HG02970 (cell line): ENCODE data around the gene WASHC4.
"Not testable (repeated sequence)": the region's sequence is repeated elsewhere in the genome, so short reads cannot be mapped to it uniquely, and the experiment has no call there.

ENCODE experiments used
- ATAC-seq: cut with Tn5 transposase; IDR thresholded peaks from one replicate; pipeline ENCODE4 v1.9.1; 2021; ENCODE audit warnings: mild to moderate bottlenecking, moderate library complexity, moderate number of reproducible peaks; ENCODE audit not compliant: unreplicated experiment, low FRiP score

The WASHC4 gene

GRCh38 chr12:105157606-105158005 lies 50.1 kb downstream of the WASHC4 start:
- ATAC-seq, result no peak

- ATAC-seq, result no peak
Observed at GRCh38 chr12:105158876-105159275, 51.3 kb downstream of the WASHC4 start.

- no peak for ATAC-seq
Observed at GRCh38 chr12:105162174-105162573, 54.6 kb downstream of the WASHC4 start.

GRCh38 chr12:105164068-105164467 lies 56.5 kb downstream of the WASHC4 start:
- ATAC-seq, result no peak

GRCh38 chr12:105166736-105167135 lies 59.2 kb downstream of the WASHC4 start:
- no peak for ATAC-seq

GRCh38 chr12:105167346-105167745 lies 59.8 kb downstream of the WASHC4 start:
- no peak for ATAC-seq

- no peak for ATAC-seq
Observed at GRCh38 chr12:105168006-105168405, 60.5 kb downstream of the WASHC4 start.

GRCh38 chr12:105170139-105170538 lies 62.6 kb downstream of the WASHC4 start:
- no peak for ATAC-seq

- no peak for ATAC-seq
Observed at GRCh38 chr12:105171691-105172436, 64.3 kb downstream of the WASHC4 start.

GRCh38 chr12:105175397-105175990 lies 68.0 kb downstream of the WASHC4 start:
- no peak for ATAC-seq

GRCh38 chr12:105177208-105177607 lies 69.7 kb downstream of the WASHC4 start:
- ATAC-seq, result no peak

GRCh38 chr12:105179114-105179513 lies 71.6 kb downstream of the WASHC4 start:
- ATAC-seq, result not testable (repeated sequence)

- not testable (repeated sequence) for ATAC-seq
Observed at GRCh38 chr12:105183406-105183805, 75.9 kb downstream of the WASHC4 start.

- not testable (repeated sequence) for ATAC-seq
Observed at GRCh38 chr12:105183976-105184375, 76.4 kb downstream of the WASHC4 start.

GRCh38 chr12:105189293-105189692 lies 81.8 kb downstream of the WASHC4 start:
- ATAC-seq, result no peak

GRCh38 chr12:105190530-105190929 lies 83.0 kb downstream of the WASHC4 start:
- ATAC-seq, result no peak

GRCh38 chr12:105192624-105193225 lies 85.2 kb downstream of the WASHC4 start:
- ATAC-seq, result no peak

- ATAC-seq, result no peak
Observed at GRCh38 chr12:105194947-105195346, 87.4 kb downstream of the WASHC4 start.

- no peak for ATAC-seq
Observed at GRCh38 chr12:105196090-105196489, 88.6 kb downstream of the WASHC4 start.

- no peak for ATAC-seq
Observed at GRCh38 chr12:105198961-105199360, 91.4 kb downstream of the WASHC4 start.

GRCh38 chr12:105200385-105200784 lies 92.9 kb downstream of the WASHC4 start:
- ATAC-seq, result no peak

- ATAC-seq, result no peak
Observed at GRCh38 chr12:105201299-105201698, 93.8 kb downstream of the WASHC4 start.
